Liver (tissue), 9 donors: ENCODE data around the gene GATA3. TPM values are rescaled to one million over a fixed set of nuclear protein-coding genes. Genes with fewer than 3 reads are reported as not detected.

Experiments used
- DNase-seq: peaks from one replicate; pipeline ENCODE4 v3.0.0-alpha.2; 2017; ENCODE audit warnings: low spot score
- H3K27ac ChIP-seq, 2 donors: one replicate each; pipeline ENCODE4 v1.7.0; 2013; ENCODE audit warnings: inconsistent platforms in 2 of 2, low read length in 2 of 2, control low read depth in 1 of 2, low read depth in 1 of 2, mild to moderate bottlenecking in 1 of 2
- H3K27me3 ChIP-seq, 4 donors: one replicate each; pipeline versions ENCODE4 v1.6.1 to v1.7.0; 2013; ENCODE audit warnings: low read length in 3 of 4, inconsistent platforms in 1 of 4, mild to moderate bottlenecking in 1 of 4, moderate library complexity in 1 of 4; ENCODE audit not compliant: control insufficient read depth in 4 of 4, insufficient read depth in 4 of 4
- H3K36me3 ChIP-seq, 4 donors: one replicate each; pipeline versions ENCODE4 v1.6.1 to v1.7.0; 2013; ENCODE audit warnings: low read length in 3 of 4, mild to moderate bottlenecking in 3 of 4, low read depth in 1 of 4, moderate library complexity in 1 of 4; ENCODE audit not compliant: control insufficient read depth in 4 of 4, insufficient read depth in 3 of 4
- H3K4me1 ChIP-seq, 4 donors: one replicate each; pipeline versions ENCODE4 v1.6.1 to v1.7.0; 2013; ENCODE audit warnings: low read length in 3 of 4, mild to moderate bottlenecking in 3 of 4, moderate library complexity in 1 of 4; ENCODE audit not compliant: control insufficient read depth in 4 of 4, insufficient read depth in 4 of 4
- H3K4me3 ChIP-seq, 3 donors: one replicate each; pipeline versions ENCODE4 v1.6.1 to v1.7.0; 2013; ENCODE audit warnings: low read length in 3 of 3, control low read depth in 1 of 3, low read depth in 1 of 3, mild to moderate bottlenecking in 1 of 3
- H3K9ac ChIP-seq, 2 donors: one replicate each; pipeline ENCODE4 v1.7.0; 2013; ENCODE audit warnings: low read length in 2 of 2, mild to moderate bottlenecking in 2 of 2, moderate library complexity in 2 of 2, control low read depth in 1 of 2, low read depth in 1 of 2
- H3K9me3 ChIP-seq, 4 donors: one replicate each; pipeline versions ENCODE4 v1.6.1 to v1.7.0; 2013; ENCODE audit warnings: low read length in 3 of 4; ENCODE audit not compliant: control insufficient read depth in 4 of 4
- EGR1 ChIP-seq, 2 donors: IDR thresholded peaks; 2 replicates each; pipeline ENCODE4 v1.6.1; 2016 to 2018; ENCODE audit warnings: antibody characterized with exemption in 2 of 2, low read depth in 2 of 2
- FOXA1 ChIP-seq: IDR thresholded peaks from 2 replicates; pipeline ENCODE4 v1.6.1; 2016; ENCODE audit warnings: antibody characterized with exemption
- FOXA2 ChIP-seq: IDR thresholded peaks from 2 replicates; pipeline ENCODE4 v1.6.1; 2016; ENCODE audit warnings: antibody characterized with exemption
- GABPA ChIP-seq, 2 donors: IDR thresholded peaks in 1 of 2; conservative IDR thresholded peaks in 1 of 2; 2 replicates each; pipeline ENCODE4 v1.6.1; 2016; ENCODE audit warnings: antibody characterized with exemption in 2 of 2, mild to moderate bottlenecking in 1 of 2, moderate library complexity in 1 of 2
- HNF4A ChIP-seq, 2 donors: conservative IDR thresholded peaks; 2 replicates each; pipeline ENCODE4 v1.6.1; 2016; ENCODE audit warnings: antibody characterized with exemption in 2 of 2, mild to moderate bottlenecking in 2 of 2
- JUND ChIP-seq, 2 donors: IDR thresholded peaks; 2 replicates each; pipeline ENCODE4 v1.6.1; 2016; ENCODE audit warnings: antibody characterized with exemption in 2 of 2
- MAX ChIP-seq: IDR thresholded peaks from 2 replicates; pipeline ENCODE4 v1.6.1; 2016; ENCODE audit warnings: antibody characterized with exemption
- NR2F2 ChIP-seq: IDR thresholded peaks from 2 replicates; pipeline ENCODE4 v1.6.1; 2016; ENCODE audit warnings: antibody characterized with exemption
- RAD21 ChIP-seq, 2 donors: IDR thresholded peaks; 2 replicates each; pipeline ENCODE4 v1.6.1; 2016; ENCODE audit warnings: antibody characterized with exemption in 2 of 2, mild to moderate bottlenecking in 2 of 2
- RXRA ChIP-seq, 2 donors: IDR thresholded peaks; 2 replicates each; pipeline ENCODE4 v1.6.1; 2017 to 2018; ENCODE audit warnings: antibody characterized with exemption in 2 of 2, mild to moderate bottlenecking in 1 of 2
- SP1 ChIP-seq: IDR thresholded peaks from 2 replicates; pipeline ENCODE4 v1.6.1; 2018; ENCODE audit warnings: antibody characterized with exemption, mild to moderate bottlenecking
- TAF1 ChIP-seq: conservative IDR thresholded peaks from 2 replicates; pipeline ENCODE4 v1.6.1; 2016; ENCODE audit warnings: antibody characterized with exemption, mild to moderate bottlenecking
- YY1 ChIP-seq: IDR thresholded peaks from 2 replicates; pipeline ENCODE4 v1.6.1; 2016; ENCODE audit warnings: antibody characterized with exemption, mild to moderate bottlenecking
- ZBTB33 ChIP-seq: IDR thresholded peaks from 2 replicates; pipeline ENCODE4 v1.6.1; 2016; ENCODE audit warnings: antibody characterized with exemption
- WGBS: extraction: QIAGEN DNeasy Blood & Tissue Kit; methylation state at CpG from one replicate; pipeline ENCODE4 v1.1.7; 2013; 5-methylcytosine and 5-hydroxymethylcytosine counted together
- polyA plus RNA-seq, 2 donors: library from polyadenylated mRNA; stranded (reverse) in 1 of 2; unstranded in 1 of 2; fragments of 200-250 nt in 1 of 2; fragments of >200 nt in 1 of 2; fragmentation: Nextera tagmentation in 1 of 2; extraction: Ambion mirVana in 1 of 2; gene quantifications; one replicate each; pipeline versions ENCODE4 v1.2.1 to v1.2.3, GENCODE V29; 2013 to 2015
- total RNA-seq, 2 donors: library from RNA; depleted of rRNA; stranded (reverse); fragments of >200 nt; gene quantifications; one replicate each; pipeline ENCODE4 v1.2.3, GENCODE V29; 2014
- TF ChIP-seq, protein P1 (sequence below): IDR thresholded peaks from 2 replicates; pipeline ENCODE4 v1.6.1; 2016; ENCODE audit warnings: antibody characterized with exemption, mild to moderate bottlenecking
- TF ChIP-seq, protein P2 (sequence below): fragments of 150-350 bp; IDR thresholded peaks from 2 replicates; pipeline ENCODE4 v1.5.1; 2017; ENCODE audit warnings: improper control_type of control experiment, low read depth, low read length; ENCODE audit not compliant: missing input control
- TF ChIP-seq, protein P3 (sequence below): IDR thresholded peaks from 2 replicates; pipeline ENCODE4 v1.6.1; 2016; ENCODE audit warnings: antibody characterized with exemption
- donor health status: healthy.
- donor health status: healthy.
- donor health status: healthy.
- donor health status: healthy.
- donor health status: healthy.

The GATA3 gene
- total and polyA plus RNA-seq, 4 donors: 0.08 to 0.51 (median 0.21) TPM

DNA sequence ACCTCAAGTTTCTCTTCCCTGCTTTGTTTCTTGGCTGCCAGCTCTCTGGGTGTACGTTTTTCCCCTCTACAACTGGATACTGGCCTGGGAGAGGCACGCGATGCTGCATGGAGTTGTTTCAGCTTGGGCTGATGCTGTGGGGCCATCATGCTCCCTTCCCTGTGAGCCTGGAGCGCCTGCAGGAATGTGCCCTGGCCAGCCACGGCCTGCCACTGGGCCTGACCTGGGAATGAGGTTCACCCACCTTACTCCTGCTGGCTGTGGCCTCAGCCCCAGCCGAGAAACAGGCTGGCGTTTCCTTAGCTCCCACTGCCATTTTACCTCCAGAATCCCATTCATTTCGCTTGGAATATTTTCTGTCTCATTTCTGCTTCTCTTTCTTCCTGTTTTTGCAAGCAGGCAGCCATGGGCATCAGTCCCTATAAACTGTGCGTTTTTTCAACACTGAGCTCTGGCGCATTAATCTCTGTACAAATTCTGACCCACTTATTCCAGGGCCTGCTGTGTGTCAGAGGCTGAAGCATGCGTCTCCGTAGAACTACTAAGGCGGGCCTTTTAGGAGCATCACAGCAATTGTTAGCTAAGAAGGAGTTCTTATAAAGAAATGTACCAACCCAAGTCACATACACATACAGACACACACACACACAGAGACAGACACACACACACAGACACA lies 57.9 kb downstream of the GATA3 start:
- DNase-seq: no peak
- 92% methylated on average over 13 of the region's 13 CpGs for WGBS
- H3K9me3 ChIP-seq: no peaks in the 10 kb centered on the region
- no peaks in the 10 kb centered on the region for H3K27me3 ChIP-seq
- no peak for TF ChIP-seq TAF1
- no peak overlapping the region for H3K27ac ChIP-seq
- H3K9ac ChIP-seq: no peak overlapping the region
- H3K4me3 ChIP-seq: no peak overlapping the region
- no peaks in the 10 kb centered on the region for H3K4me1 ChIP-seq
- H3K36me3 ChIP-seq: no peaks in the 10 kb centered on the region

DNA sequence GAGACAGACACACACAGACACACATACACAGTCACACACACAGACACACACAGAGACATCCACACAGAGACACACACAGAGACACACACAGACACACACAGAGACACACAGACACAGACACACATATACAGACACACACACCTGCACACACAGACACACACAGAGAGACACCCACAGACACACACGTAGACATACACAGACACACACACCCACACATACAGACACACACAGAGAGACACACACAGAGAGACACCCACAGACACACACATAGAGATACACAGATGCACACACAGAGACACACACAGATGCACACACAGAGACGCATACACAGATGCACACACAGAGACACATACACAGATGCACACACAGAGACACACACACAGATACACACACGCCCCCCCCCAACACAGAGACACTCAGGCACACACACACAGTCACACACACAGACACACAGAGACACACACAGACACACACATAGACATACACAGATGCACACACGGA lies 58.5 kb downstream of the GATA3 start:
- Histone ChIP-seq H3K4me1 (no peaks in the 10 kb centered on the region), H3K36me3 (no peaks in the 10 kb centered on the region), H3K9ac (no peak overlapping the region), H3K4me3 (no peak overlapping the region), H3K9me3 (no peaks in the 10 kb centered on the region), H3K27ac (no peak overlapping the region), H3K27me3 (no peaks in the 10 kb centered on the region)
- 70% methylated on average over 4 of the region's 4 CpGs for WGBS
- DNase-seq: no peak
- TF ChIP-seq NR2F2 (no peak), FOXA2 (no peak), RAD21 (IDR thresholded peaks at IDR 0.05) (no peak), GABPA (IDR thresholded peaks at IDR 0.05 in 1 of 2, conservative IDR thresholded peaks at IDR 0.05 in 1 of 2) (no peak), EGR1 (IDR thresholded peaks at IDR 0.05; ENCODE audit: low read depth in 2 of 2) (no peak), SP1 (no peak), HNF4A (conservative IDR thresholded peaks at IDR 0.05) (no peak), MAX (no peak), RXRA (IDR thresholded peaks at IDR 0.05) (no peak)
- TF ChIP-seq, protein P1, sequence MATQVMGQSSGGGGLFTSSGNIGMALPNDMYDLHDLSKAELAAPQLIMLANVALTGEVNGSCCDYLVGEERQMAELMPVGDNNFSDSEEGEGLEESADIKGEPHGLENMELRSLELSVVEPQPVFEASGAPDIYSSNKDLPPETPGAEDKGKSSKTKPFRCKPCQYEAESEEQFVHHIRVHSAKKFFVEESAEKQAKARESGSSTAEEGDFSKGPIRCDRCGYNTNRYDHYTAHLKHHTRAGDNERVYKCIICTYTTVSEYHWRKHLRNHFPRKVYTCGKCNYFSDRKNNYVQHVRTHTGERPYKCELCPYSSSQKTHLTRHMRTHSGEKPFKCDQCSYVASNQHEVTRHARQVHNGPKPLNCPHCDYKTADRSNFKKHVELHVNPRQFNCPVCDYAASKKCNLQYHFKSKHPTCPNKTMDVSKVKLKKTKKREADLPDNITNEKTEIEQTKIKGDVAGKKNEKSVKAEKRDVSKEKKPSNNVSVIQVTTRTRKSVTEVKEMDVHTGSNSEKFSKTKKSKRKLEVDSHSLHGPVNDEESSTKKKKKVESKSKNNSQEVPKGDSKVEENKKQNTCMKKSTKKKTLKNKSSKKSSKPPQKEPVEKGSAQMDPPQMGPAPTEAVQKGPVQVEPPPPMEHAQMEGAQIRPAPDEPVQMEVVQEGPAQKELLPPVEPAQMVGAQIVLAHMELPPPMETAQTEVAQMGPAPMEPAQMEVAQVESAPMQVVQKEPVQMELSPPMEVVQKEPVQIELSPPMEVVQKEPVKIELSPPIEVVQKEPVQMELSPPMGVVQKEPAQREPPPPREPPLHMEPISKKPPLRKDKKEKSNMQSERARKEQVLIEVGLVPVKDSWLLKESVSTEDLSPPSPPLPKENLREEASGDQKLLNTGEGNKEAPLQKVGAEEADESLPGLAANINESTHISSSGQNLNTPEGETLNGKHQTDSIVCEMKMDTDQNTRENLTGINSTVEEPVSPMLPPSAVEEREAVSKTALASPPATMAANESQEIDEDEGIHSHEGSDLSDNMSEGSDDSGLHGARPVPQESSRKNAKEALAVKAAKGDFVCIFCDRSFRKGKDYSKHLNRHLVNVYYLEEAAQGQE: no peak

- H3K27me3 ChIP-seq: no peaks in the 10 kb centered on the region
- DNase-seq: no peak
- 87% methylated on average over 5 of the region's 5 CpGs for WGBS
- H3K27ac ChIP-seq: no peak overlapping the region
- no peaks in the 10 kb centered on the region for H3K36me3 ChIP-seq
- no peaks in the 10 kb centered on the region for H3K9me3 ChIP-seq
- no peak overlapping the region for H3K9ac ChIP-seq
- no peaks in the 10 kb centered on the region for H3K4me1 ChIP-seq
- no peak overlapping the region for H3K4me3 ChIP-seq
- TF ChIP-seq ZBTB33 (no peak), JUND (IDR thresholded peaks at IDR 0.05) (no peak), TAF1 (no peak), YY1 (no peak), FOXA1 (no peak), HNF4A (conservative IDR thresholded peaks at IDR 0.05) (no peak), MAX (no peak), FOXA2 (no peak), GABPA (IDR thresholded peaks at IDR 0.05 in 1 of 2, conservative IDR thresholded peaks at IDR 0.05 in 1 of 2) (no peak), RXRA (IDR thresholded peaks at IDR 0.05) (no peak)
- TF ChIP-seq, protein P2, sequence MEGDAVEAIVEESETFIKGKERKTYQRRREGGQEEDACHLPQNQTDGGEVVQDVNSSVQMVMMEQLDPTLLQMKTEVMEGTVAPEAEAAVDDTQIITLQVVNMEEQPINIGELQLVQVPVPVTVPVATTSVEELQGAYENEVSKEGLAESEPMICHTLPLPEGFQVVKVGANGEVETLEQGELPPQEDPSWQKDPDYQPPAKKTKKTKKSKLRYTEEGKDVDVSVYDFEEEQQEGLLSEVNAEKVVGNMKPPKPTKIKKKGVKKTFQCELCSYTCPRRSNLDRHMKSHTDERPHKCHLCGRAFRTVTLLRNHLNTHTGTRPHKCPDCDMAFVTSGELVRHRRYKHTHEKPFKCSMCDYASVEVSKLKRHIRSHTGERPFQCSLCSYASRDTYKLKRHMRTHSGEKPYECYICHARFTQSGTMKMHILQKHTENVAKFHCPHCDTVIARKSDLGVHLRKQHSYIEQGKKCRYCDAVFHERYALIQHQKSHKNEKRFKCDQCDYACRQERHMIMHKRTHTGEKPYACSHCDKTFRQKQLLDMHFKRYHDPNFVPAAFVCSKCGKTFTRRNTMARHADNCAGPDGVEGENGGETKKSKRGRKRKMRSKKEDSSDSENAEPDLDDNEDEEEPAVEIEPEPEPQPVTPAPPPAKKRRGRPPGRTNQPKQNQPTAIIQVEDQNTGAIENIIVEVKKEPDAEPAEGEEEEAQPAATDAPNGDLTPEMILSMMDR: no peak
- TF ChIP-seq, protein P3, sequence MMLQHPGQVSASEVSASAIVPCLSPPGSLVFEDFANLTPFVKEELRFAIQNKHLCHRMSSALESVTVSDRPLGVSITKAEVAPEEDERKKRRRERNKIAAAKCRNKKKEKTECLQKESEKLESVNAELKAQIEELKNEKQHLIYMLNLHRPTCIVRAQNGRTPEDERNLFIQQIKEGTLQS: no peak
These were observed 59.1 kb downstream of the GATA3 start for GRCh38 chr10:8113616-8114015.
